Inflammatory macrophage (primary cell): ENCODE measurements around the gene MRPS30.
"Not testable (repeated sequence)": the region's sequence is repeated elsewhere in the genome, so short reads cannot be mapped to it uniquely, and the experiment has no call there.

Experiments
- DNase-seq, 2 donors: peaks; one replicate each; pipeline ENCODE4 v3.0.0-alpha.2; 2020 to 2022
- total RNA-seq, 18 experiments: gene quantifications; one replicate each; lab custom pipeline; 2026; ENCODE audit warnings: mixed read lengths in 6 of 18, inconsistent platforms in 2 of 18; lab: John Stamatoyannopoulos, UW

The MRPS30 gene
- 18.6 to 74.0 (median 57.8) reads per million in 18 experiments for total RNA-seq

- DNase-seq: peak; percentile 99
Observed at GRCh38 chr5:44808435-44809214, at the start of gene MRPS30. MRPS30 (plus strand) TSS chr5:44808947; CDS start chr5:44808963, 16 bp downstream.

DNA sequence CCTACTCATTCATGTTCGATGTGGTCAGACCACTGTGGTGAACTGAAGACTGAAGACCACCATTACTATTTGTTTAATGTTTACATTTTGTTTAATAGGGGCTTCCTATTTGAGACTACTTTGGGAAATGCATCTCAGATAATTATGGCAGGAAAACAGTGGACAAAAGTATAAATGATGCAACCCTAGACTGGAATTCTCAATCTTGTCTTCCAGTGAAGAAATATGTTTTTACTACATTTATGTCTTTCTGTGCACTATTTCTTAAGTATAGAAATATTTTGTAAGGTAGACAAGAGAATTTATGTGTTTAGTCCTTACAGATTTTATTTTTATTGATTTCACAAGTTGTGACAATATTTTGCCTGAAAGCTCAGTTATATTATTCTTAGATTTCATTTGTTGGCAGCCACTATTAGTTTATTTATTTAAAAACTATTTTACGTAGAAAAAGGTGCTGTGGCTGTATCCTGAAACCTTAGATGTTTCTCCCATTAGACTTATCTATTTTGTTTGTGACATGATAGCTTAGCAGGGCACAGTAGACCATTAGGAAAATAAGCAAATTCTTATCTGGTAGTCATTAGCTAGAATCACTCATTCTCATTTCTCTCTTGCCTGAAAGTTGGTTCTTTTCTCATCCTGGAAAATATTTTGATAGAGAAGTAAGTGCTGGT is 39.4 kb upstream of the MRPS30 start:
- DNase-seq: no peak

DNA sequence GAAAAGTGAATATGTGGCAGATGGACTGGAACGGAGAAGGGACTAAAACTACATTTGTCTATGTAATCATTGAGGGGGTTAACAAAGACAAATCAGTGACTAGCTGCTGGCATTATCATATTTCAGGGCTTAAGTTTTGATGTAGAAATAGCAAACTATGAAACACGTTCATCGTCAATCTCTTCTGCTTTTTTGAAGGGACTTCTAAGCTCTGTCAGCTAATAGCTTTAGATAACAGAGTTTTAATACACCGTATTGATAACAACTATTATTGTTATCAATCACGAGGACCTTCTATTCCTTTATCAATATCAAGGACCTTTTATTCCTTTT is 38.9 kb upstream of the MRPS30 start:
- no peak for DNase-seq

GRCh38 chr5:44770780-44771717 is 37.7 kb upstream of the MRPS30 start:
- DNase-seq: no peak

GRCh38 chr5:44772397-44772796 is 36.4 kb upstream of the MRPS30 start:
- not testable (repeated sequence) for DNase-seq

- peak; percentile 1 to 31 for DNase-seq
Observed at GRCh38 chr5:44774279-44774880, 34.4 kb upstream of the MRPS30 start.

GRCh38 chr5:44779167-44779566 is 29.6 kb upstream of the MRPS30 start:
- DNase-seq: no peak

- no peak for DNase-seq
Observed at GRCh38 chr5:44783634-44784315, 25.0 kb upstream of the MRPS30 start.

- DNase-seq: no peak
Observed at GRCh38 chr5:44787731-44788130, 21.0 kb upstream of the MRPS30 start.

- not testable (repeated sequence) for DNase-seq
Observed at GRCh38 chr5:44789372-44789995, 19.3 kb upstream of the MRPS30 start.

DNA sequence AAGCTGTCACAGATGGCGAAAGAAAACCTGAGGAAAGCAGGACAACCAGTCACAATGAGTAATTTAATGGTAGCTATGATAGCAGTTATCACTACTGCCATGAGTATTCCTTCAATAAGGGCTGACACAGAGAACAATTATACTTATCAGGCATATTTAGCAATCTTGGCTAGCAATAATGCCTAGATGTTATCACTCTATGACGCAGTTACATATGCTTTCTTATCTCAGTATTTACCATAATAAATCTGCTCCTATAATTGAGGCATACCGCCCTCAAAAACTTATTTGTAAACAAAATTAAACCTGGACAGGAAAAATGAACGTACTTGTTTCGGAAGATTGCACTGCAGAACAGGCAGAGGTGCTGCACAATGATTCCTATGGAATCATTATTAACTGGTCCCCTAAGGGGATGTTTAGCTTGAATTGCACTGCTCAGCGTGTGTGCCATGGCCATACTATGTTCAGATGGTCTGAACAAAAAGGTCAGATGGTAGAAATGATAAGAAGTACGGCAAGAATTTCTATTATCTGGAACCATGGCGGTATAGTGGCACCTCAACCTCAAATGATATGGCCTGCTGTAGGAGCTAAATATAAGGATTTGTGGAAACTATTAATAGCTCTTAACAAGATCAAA is 16.6 kb upstream of the MRPS30 start:
- DNase-seq: not testable (repeated sequence)

- DNase-seq: no peak
Observed at GRCh38 chr5:44794371-44794770, 14.4 kb upstream of the MRPS30 start.

- DNase-seq: no peak
Observed at GRCh38 chr5:44795496-44795895, 13.3 kb upstream of the MRPS30 start.

GRCh38 chr5:44797841-44798240 is 10.9 kb upstream of the MRPS30 start:
- no peak for DNase-seq

- DNase-seq: no peak
Observed at GRCh38 chr5:44801992-44802391, 6.8 kb upstream of the MRPS30 start.

DNA sequence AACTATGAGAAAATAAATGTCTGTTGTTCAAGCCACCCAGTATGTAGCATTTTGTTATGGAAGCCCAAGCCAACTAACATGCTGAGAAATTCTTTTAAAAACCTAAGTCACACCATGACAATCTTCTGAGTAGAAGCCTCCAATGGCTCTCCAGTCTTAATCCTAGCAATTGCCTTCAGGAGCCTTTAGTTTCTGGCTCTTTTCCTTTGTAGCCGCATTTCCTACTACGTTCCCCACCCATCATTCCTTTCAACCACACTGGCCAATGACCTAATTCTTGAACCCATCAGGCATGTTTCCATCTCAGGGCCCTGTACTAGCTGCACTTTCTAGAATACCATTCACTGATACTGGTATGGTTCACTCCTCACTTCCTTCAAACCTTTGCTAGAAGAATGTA is 2.1 kb upstream of the MRPS30 start:
- DNase-seq: no peak

DNA sequence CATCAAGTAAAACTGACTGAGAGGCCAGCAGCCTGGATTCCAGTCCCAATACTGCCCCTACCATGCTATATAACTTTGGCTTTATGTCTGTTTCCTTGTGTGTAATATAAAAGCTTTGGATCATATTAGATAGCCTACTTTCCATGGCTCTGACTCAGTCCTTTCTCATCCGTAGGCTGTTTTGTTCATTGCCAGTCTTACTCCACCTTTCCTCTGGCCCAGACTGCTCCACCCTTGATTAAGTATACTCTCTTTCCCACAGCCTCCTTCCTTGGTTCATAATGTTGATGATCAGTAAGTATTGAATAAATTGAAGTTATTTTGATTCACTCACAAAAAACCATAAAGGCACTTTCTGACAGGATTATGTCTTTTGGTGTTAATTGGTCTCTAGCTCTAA is 1.5 kb upstream of the MRPS30 start:
- DNase-seq: no peak

GRCh38 chr5:44809215-44809955 is 638 bp downstream of the MRPS30 start:
- DNase-seq: peak; percentile 53 to 76

GRCh38 chr5:44809956-44810420 is 1.2 kb downstream of the MRPS30 start:
- no peak for DNase-seq

DNA sequence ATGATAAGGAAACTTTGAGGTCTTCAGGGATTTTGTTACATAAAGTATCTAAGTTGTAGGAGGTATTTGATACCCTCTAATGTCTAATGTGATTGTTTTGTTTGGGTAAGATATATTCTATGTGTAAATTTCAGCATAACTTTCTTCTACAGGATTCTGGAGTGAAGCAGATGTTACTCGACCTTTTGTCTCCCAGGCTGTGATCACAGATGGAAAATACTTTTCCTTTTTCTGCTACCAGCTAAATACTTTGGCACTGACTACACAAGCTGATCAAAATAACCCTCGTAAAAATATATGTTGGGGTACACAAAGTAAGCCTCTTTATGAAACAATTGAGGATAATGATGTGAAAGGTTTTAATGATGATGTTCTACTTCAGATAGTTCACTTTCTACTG is 6.0 kb downstream of the MRPS30 start:
- no peak for DNase-seq
